ENCODE data around the gene NMT1. TPM values are rescaled to one million over a fixed set of nuclear protein-coding genes. Genes with fewer than 3 reads are reported as not detected.

Gene NMT1
- total and polyA plus RNA-seq, 2 of the 13 experiments (the other 11 are each of a cell fraction or from before 2014, with no cell fraction given): 75.7 to 142 TPM

- TF ChIP-seq RCOR2 (CRISPR knock-in tag; IDR thresholded peaks at IDR 0.05) (no peak), DNMT1 (CRISPR knock-in tag; IDR thresholded peaks at IDR 0.05) (peak; percentile 93), CENPBD1 (CRISPR knock-in tag; IDR thresholded peaks at IDR 0.05; ENCODE audit: borderline replicate concordance, low read depth) (no peak), NAIF1 (CRISPR knock-in tag; IDR thresholded peaks at IDR 0.05; ENCODE audit: borderline replicate concordance) (no peak), ELF1 (CRISPR knock-in tag; IDR thresholded peaks at IDR 0.05) (no peak), ISX (CRISPR knock-in tag; conservative IDR thresholded peaks at IDR 0.05) (no peak), TOPORS (CRISPR knock-in tag; IDR thresholded peaks at IDR 0.05) (0 out of 2 replicates have a peak, but pooled peaks have one; percentile 53), YY1 (IDR thresholded peaks at IDR 0.05; ENCODE audit: insufficient read depth, insufficient replicate concordance, low read depth, low read length) (peak; percentile 58), ZNF576 (CRISPR knock-in tag; IDR thresholded peaks at IDR 0.05) (no peak), MED13 (CRISPR knock-in tag; IDR thresholded peaks at IDR 0.05) (no peak; the same call in 1 of the 2 replicates), MXD4 (CRISPR knock-in tag; IDR thresholded peaks at IDR 0.05) (peak; percentile 40), TEAD3 (CRISPR knock-in tag; optimal IDR thresholded peaks at IDR 0.05; ENCODE audit: borderline replicate concordance) (peak; percentile 60), MTA1 (CRISPR knock-in tag; IDR thresholded peaks at IDR 0.05; ENCODE audit: borderline replicate concordance) (peak; percentile 84; the same call in 1 of the 2 replicates), AHR (CRISPR knock-in tag; IDR thresholded peaks at IDR 0.05) (no peak; the same call in 1 of the 2 replicates), ZNF101 (CRISPR knock-in tag; IDR thresholded peaks at IDR 0.05; ENCODE audit: borderline replicate concordance, low read depth) (no peak), SIX4 (CRISPR knock-in tag; IDR thresholded peaks at IDR 0.05) (no peak), SNRNP70 (IDR thresholded peaks at IDR 0.05; ENCODE audit: low read depth, low read length) (no peak), PHB2 (IDR thresholded peaks at IDR 0.05; ENCODE audit: partially characterized antibody) (no peak), ETV5 (CRISPR knock-in tag; IDR thresholded peaks at IDR 0.05; ENCODE audit: borderline replicate concordance) (peak; percentile 16; the same call in 1 of the 2 replicates), CHD4 (IDR thresholded peaks at IDR 0.05; ENCODE audit: borderline replicate concordance, low read length) (0 out of 2 replicates have a peak, but pooled peaks have one; percentile 40), MED1 (CRISPR knock-in tag; IDR thresholded peaks at IDR 0.05) (no peak; the same call in none of the 2 replicates), KLF9 (CRISPR knock-in tag; IDR thresholded peaks at IDR 0.05; ENCODE audit: low read depth) (peak; percentile 69; the same call in 1 of the 2 replicates), TFE3 (CRISPR knock-in tag; IDR thresholded peaks at IDR 0.05) (no peak), LRRFIP1 (CRISPR knock-in tag; conservative IDR thresholded peaks at IDR 0.05) (no peak), SMAD9 (CRISPR knock-in tag; IDR thresholded peaks at IDR 0.05) (0 out of 2 replicates have a peak, but pooled peaks have one; percentile 17), ZNF746 (CRISPR knock-in tag; IDR thresholded peaks at IDR 0.05) (no peak; the same call in 1 of the 2 replicates), RFXANK (CRISPR knock-in tag; IDR thresholded peaks at IDR 0.05) (peak; percentile 87; the same call in 1 of the 2 replicates), IKZF1 (IDR thresholded peaks at IDR 0.05) (no peak)
Measured at GRCh38 chr17:45021607-45022287, 39.4 kb upstream of the NMT1 start (continued).

All from HepG2 (cell line).